Neuronal stem cell (in vitro differentiated cells): ENCODE measurements around the gene GET3.

ENCODE experiments used
- DNase-seq: peaks from one replicate; pipeline ENCODE4 v3.0.0-alpha.2; 2013; ENCODE audit warnings: low spot score
- H2AFZ ChIP-seq: one replicate; pipeline ENCODE4 v1.6.1; 2013; ENCODE audit warnings: mild to moderate bottlenecking, low read length, inconsistent platforms
- H2AK5ac ChIP-seq: 2 replicates; pipeline ENCODE4 v1.6.1; 2013; ENCODE audit warnings: low read depth, mild to moderate bottlenecking, inconsistent platforms, low read length, moderate library complexity, mixed read lengths
- H2BK120ac ChIP-seq: 2 replicates; pipeline ENCODE4 v1.6.1; 2013; ENCODE audit warnings: low read depth, mild to moderate bottlenecking, inconsistent platforms, low read length, moderate library complexity, mixed read lengths
- H2BK12ac ChIP-seq: one replicate; pipeline ENCODE4 v1.6.1; 2013; ENCODE audit warnings: low read length, inconsistent platforms
- H2BK15ac ChIP-seq: 2 replicates; pipeline ENCODE4 v1.6.1; 2013; ENCODE audit warnings: mild to moderate bottlenecking, low read length, inconsistent platforms, mixed read lengths
- H2BK5ac ChIP-seq: one replicate; pipeline ENCODE4 v1.6.1; 2013; ENCODE audit warnings: inconsistent platforms, mild to moderate bottlenecking, low read length, moderate library complexity
- H3K14ac ChIP-seq: one replicate; pipeline ENCODE4 v1.6.1; 2013; ENCODE audit warnings: low read length, inconsistent platforms
- H3K18ac ChIP-seq: 2 replicates; pipeline ENCODE4 v1.6.1; 2013; ENCODE audit warnings: low read length, inconsistent platforms
- H3K23ac ChIP-seq: 2 replicates; pipeline ENCODE4 v1.6.1; 2013; ENCODE audit warnings: low read depth, mild to moderate bottlenecking, mixed read lengths, low read length, inconsistent platforms; ENCODE audit not compliant: poor library complexity
- H3K27ac ChIP-seq: replicated peaks from 3 replicates; pipeline ENCODE4 v1.5.1; 2013; ENCODE audit warnings: low read length, inconsistent platforms
- H3K27me3 ChIP-seq, 3 experiments: 2 replicates each; pipeline ENCODE4 v1.6.1; 2013; ENCODE audit warnings: low read length in 3 of 3, mild to moderate bottlenecking in 2 of 3, inconsistent platforms in 1 of 3, low read depth in 1 of 3, mixed read lengths in 1 of 3, moderate library complexity in 1 of 3; ENCODE audit not compliant: control insufficient read depth in 3 of 3, insufficient read depth in 3 of 3
- H3K36me3 ChIP-seq, 2 donors: replicated peaks in 1 of 2; 2 replicates each; pipeline ENCODE4 v1.6.1; 2013; ENCODE audit warnings: low read length in 2 of 2; ENCODE audit not compliant: control insufficient read depth in 2 of 2, insufficient read depth in 2 of 2
- H3K4ac ChIP-seq: 2 replicates; pipeline ENCODE4 v1.6.1; 2013; ENCODE audit warnings: inconsistent platforms, mild to moderate bottlenecking, low read length, moderate library complexity
- H3K4me1 ChIP-seq, 2 donors: 1 replicate in 1 of 2; 2 replicates in 1 of 2; pipeline ENCODE4 v1.6.1; 2013; ENCODE audit warnings: low read length in 2 of 2, low read depth in 1 of 2; ENCODE audit not compliant: control insufficient read depth in 2 of 2, insufficient read depth in 1 of 2
- H3K4me2 ChIP-seq: one replicate; pipeline ENCODE4 v1.6.1; 2013; ENCODE audit warnings: mild to moderate bottlenecking, low read length, inconsistent platforms; ENCODE audit not compliant: insufficient read depth, poor library complexity, severe bottlenecking
- H3K4me3 ChIP-seq, 2 donors: 2 replicates each; pipeline ENCODE4 v1.5.1; 2013; ENCODE audit warnings: low read length in 2 of 2, mild to moderate bottlenecking in 2 of 2, inconsistent platforms in 1 of 2, moderate library complexity in 1 of 2
- H3K79me1 ChIP-seq: one replicate; pipeline ENCODE4 v1.6.1; 2013; ENCODE audit warnings: low read depth, mild to moderate bottlenecking, inconsistent platforms, low read length, moderate library complexity
- H3K9ac ChIP-seq: one replicate; pipeline ENCODE4 v1.6.1; 2013; ENCODE audit warnings: mild to moderate bottlenecking, low read depth, low read length, inconsistent platforms; ENCODE audit not compliant: poor library complexity
- H3K9me3 ChIP-seq, 2 donors: replicated peaks in 1 of 2; 2 replicates each; pipeline versions ENCODE3 to v1.6.1; 2013; ENCODE audit warnings: low read length in 2 of 2, mild to moderate bottlenecking in 2 of 2, inconsistent platforms in 1 of 2, low read depth in 1 of 2, mixed read lengths in 1 of 2, moderate library complexity in 1 of 2; ENCODE audit not compliant: control insufficient read depth in 2 of 2, insufficient read depth in 1 of 2
- H4K8ac ChIP-seq: one replicate; pipeline ENCODE4 v1.6.1; 2013; ENCODE audit warnings: low read depth, mild to moderate bottlenecking, inconsistent platforms, low read length, moderate library complexity
- H4K91ac ChIP-seq: one replicate; pipeline ENCODE4 v1.6.1; 2013; ENCODE audit warnings: low read length, low read depth, mild to moderate bottlenecking, inconsistent platforms; ENCODE audit not compliant: poor library complexity
- WGBS, 2 donors: extraction: QIAGEN DNeasy Blood & Tissue Kit; methylation state at CpG; one replicate each; pipeline ENCODE4 v1.1.7; 2013; ENCODE audit warnings: missing lambda C conversion rate in 2 of 2, mixed read lengths in 1 of 2; ENCODE audit not compliant: insufficient read length in 2 of 2, insufficient replicate concordance in 1 of 2; ENCODE audit errors: extremely low coverage in 2 of 2; 5-methylcytosine and 5-hydroxymethylcytosine counted together

The GET3 gene

GRCh38 chr19:12703046-12703445 lies 34.3 kb upstream of the GET3 start:
- Histone ChIP-seq H3K4me3 (no peak overlapping the region), H3K9me3 (peaks cover 0 to 2% of the 10 kb centered on the region in 2 donors), H3K14ac (no peak overlapping the region), H3K18ac (no peak overlapping the region), H3K4me2 (no peak overlapping the region), H3K9ac (no peak overlapping the region), H2BK5ac (no peak overlapping the region), H2AK5ac (no peak overlapping the region), H4K8ac (no peak overlapping the region), H3K36me3 (peaks cover 63 to 97% of the 10 kb centered on the region in 2 donors), H3K27ac (peak overlapping the region; percentile 75), H2AFZ (no peak overlapping the region), H3K4me1 (peaks cover 0 to 7% of the 10 kb centered on the region in 2 donors), H3K23ac (no peak overlapping the region), H2BK120ac (no peak overlapping the region), H2BK15ac (no peak overlapping the region), H4K91ac (no peak overlapping the region), H3K27me3 (no peaks in the 10 kb centered on the region), H2BK12ac (no peak overlapping the region), H3K79me1 (peaks cover 9% of the 10 kb centered on the region), H3K4ac (no peak overlapping the region)
- WGBS, 2 donors: no CpG with 5 or more reads among the region's 9 CpGs
- DNase-seq: peak; percentile 85

- Histone ChIP-seq H2AFZ (no peak overlapping the region), H2BK12ac (peak overlapping the region; percentile 30), H3K23ac (peak overlapping the region; percentile 73), H3K4ac (no peak overlapping the region), H2BK15ac (no peak overlapping the region), H3K9me3 (peaks cover 0 to 2% of the 10 kb centered on the region in 2 donors), H2BK5ac (no peak overlapping the region), H3K4me2 (no peak overlapping the region), H3K27me3 (no peaks in the 10 kb centered on the region), H3K18ac (no peak overlapping the region), H3K14ac (no peak overlapping the region), H3K4me1 (peaks cover 0 to 7% of the 10 kb centered on the region in 2 donors), H3K4me3 (peak overlapping the region in 1 of 2 donors; percentile 37), H3K27ac (no peak overlapping the region), H4K8ac (peak overlapping the region; percentile 82), H3K36me3 (peaks cover 63 to 96% of the 10 kb centered on the region in 2 donors), H2BK120ac (no peak overlapping the region), H3K9ac (peak overlapping the region; percentile 84), H2AK5ac (peak overlapping the region; percentile 40), H3K79me1 (peaks cover 9% of the 10 kb centered on the region), H4K91ac (no peak overlapping the region)
- DNase-seq: no peak
- no CpG with 5 or more reads among the region's 13 CpGs for WGBS, 2 donors
These were observed 32.1 kb upstream of the GET3 start for GRCh38 chr19:12705169-12705568.

- no peak overlapping the region for H2AK5ac ChIP-seq
- H2BK15ac ChIP-seq: no peak overlapping the region
- DNase-seq: no peak
- no peak overlapping the region for H3K9ac ChIP-seq
- H3K4me1 ChIP-seq: peaks cover 0 to 7% of the 10 kb centered on the region in 2 donors
- peaks cover 0 to 2% of the 10 kb centered on the region in 2 donors for H3K9me3 ChIP-seq
- H3K36me3 ChIP-seq: peaks cover 64 to 97% of the 10 kb centered on the region in 2 donors
- H2AFZ ChIP-seq: no peak overlapping the region
- H3K4ac ChIP-seq: peak overlapping the region; percentile 23
- no peak overlapping the region for H3K4me3 ChIP-seq
- H3K14ac ChIP-seq: no peak overlapping the region
- H3K18ac ChIP-seq: no peak overlapping the region
- H3K79me1 ChIP-seq: peaks cover 9% of the 10 kb centered on the region
- no peak overlapping the region for H4K8ac ChIP-seq
- H2BK120ac ChIP-seq: no peak overlapping the region
- no peak overlapping the region for H3K27ac ChIP-seq
- WGBS, 2 donors: no CpG with 5 or more reads among the region's 29 CpGs
- H4K91ac ChIP-seq: no peak overlapping the region
- no peak overlapping the region for H3K4me2 ChIP-seq
- no peak overlapping the region for H2BK5ac ChIP-seq
- H2BK12ac ChIP-seq: peak overlapping the region; percentile 30
- H3K27me3 ChIP-seq: no peaks in the 10 kb centered on the region
- peak overlapping the region; percentile 73 for H3K23ac ChIP-seq
These were observed 31.5 kb upstream of the GET3 start for GRCh38 chr19:12705654-12706331.

- Histone ChIP-seq H3K27ac (no peak overlapping the region), H3K79me1 (peaks cover 12% of the 10 kb centered on the region), H2BK120ac (peak overlapping the region; percentile 28), H2AK5ac (no peak overlapping the region), H3K4me2 (no peak overlapping the region), H3K36me3 (peaks cover 62 to 96% of the 10 kb centered on the region in 2 donors), H2AFZ (no peak overlapping the region), H4K91ac (no peak overlapping the region), H3K4ac (no peak overlapping the region), H3K14ac (no peak overlapping the region), H3K9ac (no peak overlapping the region), H3K18ac (no peak overlapping the region), H4K8ac (no peak overlapping the region), H3K9me3 (peaks cover 0 to 2% of the 10 kb centered on the region in 2 donors), H2BK15ac (no peak overlapping the region), H3K4me3 (peak overlapping the region in 1 of 2 donors; percentile 42), H3K23ac (peak overlapping the region; percentile 65), H2BK12ac (no peak overlapping the region), H2BK5ac (no peak overlapping the region), H3K27me3 (no peaks in the 10 kb centered on the region), H3K4me1 (peaks cover 0 to 7% of the 10 kb centered on the region in 2 donors)
- no peak for DNase-seq
- WGBS, 2 donors: no CpG with 5 or more reads among the region's 13 CpGs
These were observed 31.0 kb upstream of the GET3 start for GRCh38 chr19:12706332-12706718.
